Colon (tissue), 2 donors: Measurements from ENCODE around the gene ICAM5.

Source experiments
- FAIRE-seq: peaks from 2 replicates; lab custom pipeline; 2012; peaks lifted over from hg19 to GRCh38; lab: Jason Lieb, UNC
- donor health status: control.
- donor health status: control.

ICAM5 gene

GRCh38 chr19:10344780-10345179 is 55.0 kb downstream of the ICAM5 start:
- FAIRE-seq = no peak
